NCI-H748 (cell line): ENCODE data around the gene A2M.

Source experiments
- DNase-seq: peaks from one replicate; lab custom pipeline; 2025; ENCODE audit not compliant: unreplicated experiment; lab: John Stamatoyannopoulos, UW

A2M gene

GRCh38 chr12:9040484-9041186 lies 75.1 kb downstream of the A2M start:
- no peak for DNase-seq

- DNase-seq, result peak; percentile 39
Observed at GRCh38 chr12:9039397-9039977, 76.2 kb downstream of the A2M start.

GRCh38 chr12:9037431-9037830 lies 78.3 kb downstream of the A2M start:
- DNase-seq, result no peak

- no peak for DNase-seq
Observed at GRCh38 chr12:9036227-9036626, 79.5 kb downstream of the A2M start.

GRCh38 chr12:9034095-9034494 lies 81.6 kb downstream of the A2M start:
- DNase-seq, result no peak

- no peak for DNase-seq
Observed at GRCh38 chr12:9033265-9033887, 82.3 kb downstream of the A2M start.

- no peak for DNase-seq
Observed at GRCh38 chr12:9032202-9032964, 83.3 kb downstream of the A2M start.

GRCh38 chr12:9030776-9031175 lies 84.9 kb downstream of the A2M start:
- DNase-seq, result no peak

GRCh38 chr12:9027161-9028059 lies 88.3 kb downstream of the A2M start:
- DNase-seq, result no peak

- DNase-seq, result no peak
Observed at GRCh38 chr12:9024512-9024911, 91.2 kb downstream of the A2M start.

- DNase-seq, result no peak
Observed at GRCh38 chr12:9022592-9022991, 93.1 kb downstream of the A2M start.
